Caco-2 (cell line): ENCODE data around the gene CLSTN1. TPM values are rescaled to one million over a fixed set of nuclear protein-coding genes. Genes with fewer than 3 reads are reported as not detected.

ENCODE experiments used
- BruUV-seq: library from RNA; stranded (reverse); fragments of 400-500 nt; replicated peaks from 2 replicates; lab custom pipeline; 2021; lab: Mats Ljungman, UMichigan
- CTCF ChIA-PET: fragments of 300-600 bp; sonication (Branson Sonifier 250); formaldehyde crosslinking; loops from one replicate; lab custom pipeline; 2022; ENCODE audit warnings: antibody characterized with exemption; lab: Charles Lee
- POLR2A ChIA-PET: fragments of 300-600 bp; sonication (Branson Sonifier 250); formaldehyde crosslinking; loops from one replicate; lab custom pipeline; 2022; ENCODE audit warnings: antibody characterized with exemption; lab: Charles Lee
- DNase-seq, 2 experiments: peaks; one replicate each; pipeline versions ENCODE4 v3.0.0 to v3.0.0-alpha.2; 2020 to 2022
- H3K27me3 ChIP-seq: replicated peaks from 2 replicates; pipeline ENCODE4 v1.6.0; 2011; ENCODE audit warnings: low read length; ENCODE audit not compliant: control insufficient read depth, insufficient read depth
- H3K36me3 ChIP-seq: 2 replicates; pipeline ENCODE4 v1.5.1; 2011; ENCODE audit warnings: low read length; ENCODE audit not compliant: control insufficient read depth, insufficient read depth
- H3K4me1 ChIP-seq: fragments of 250-450 bp; sonication (Bioruptor Pico); 2 replicates; pipeline ENCODE4 v1.5.1; 2020; ENCODE audit warnings: mild to moderate bottlenecking
- H3K4me3 ChIP-seq: 2 replicates; pipeline ENCODE4 v1.5.1; 2011; ENCODE audit warnings: low read depth, mild to moderate bottlenecking, control low read depth, low read length
- H3K9me3 ChIP-seq: fragments of 250-450 bp; sonication (Bioruptor Pico); 2 replicates; pipeline ENCODE4 v1.5.1; 2020; ENCODE audit warnings: mild to moderate bottlenecking, moderate library complexity
- H3K27ac Mint-ChIP-seq: one replicate; pipeline ENCODE4 v1.8.0; 2022; ENCODE audit warnings: mixed read lengths; ENCODE audit not compliant: unreplicated experiment
- H3K27me3 Mint-ChIP-seq: one replicate; pipeline ENCODE4 v1.8.0; 2022; ENCODE audit warnings: mixed read lengths; ENCODE audit not compliant: insufficient read depth, unreplicated experiment
- H3K36me3 Mint-ChIP-seq: one replicate; pipeline ENCODE4 v1.8.0; 2022; ENCODE audit warnings: mild to moderate bottlenecking, mixed read lengths; ENCODE audit not compliant: insufficient read depth, unreplicated experiment
- H3K4me1 Mint-ChIP-seq: one replicate; pipeline ENCODE4 v1.8.0; 2022; ENCODE audit warnings: low read depth, mixed read lengths; ENCODE audit not compliant: unreplicated experiment
- H3K4me3 Mint-ChIP-seq: one replicate; pipeline ENCODE4 v1.8.0; 2022; ENCODE audit warnings: mild to moderate bottlenecking, moderate library complexity, mixed read lengths; ENCODE audit not compliant: unreplicated experiment
- H3K9me3 Mint-ChIP-seq: one replicate; pipeline ENCODE4 v1.8.0; 2022; ENCODE audit warnings: mixed read lengths; ENCODE audit not compliant: unreplicated experiment
- CTCF ChIP-seq, 2 experiments: fragments of 200-600 bp in 1 of 2; IDR thresholded peaks; 1 replicate in 1 of 2; 2 replicates in 1 of 2; pipeline versions ENCODE4 v1.5.1 to v1.8.0; 2011 to 2022; ENCODE audit warnings: antibody characterized with exemption in 1 of 2, control low read depth in 1 of 2, inconsistent platforms in 1 of 2, low read depth in 1 of 2, low read length in 1 of 2, mild to moderate bottlenecking in 1 of 2, moderate library complexity in 1 of 2; ENCODE audit not compliant: insufficient read depth in 1 of 2, severe bottlenecking in 1 of 2, unreplicated experiment in 1 of 2
- intact Hi-C: fragments of 100-400 bp; cut with micrococcal nuclease; formaldehyde crosslinking; loops from one replicate; pipeline ENCODE4 v1.10.0; 2022; ENCODE audit not compliant: unreplicated experiment
- total RNA-seq: library from RNA; stranded (reverse); gene quantifications from 2 replicates; pipeline ENCODE4 v1.2.3, GENCODE V29; 2022

CLSTN1 gene
- total RNA-seq, 1 experiment from 2014 or later: 102 TPM

DNA sequence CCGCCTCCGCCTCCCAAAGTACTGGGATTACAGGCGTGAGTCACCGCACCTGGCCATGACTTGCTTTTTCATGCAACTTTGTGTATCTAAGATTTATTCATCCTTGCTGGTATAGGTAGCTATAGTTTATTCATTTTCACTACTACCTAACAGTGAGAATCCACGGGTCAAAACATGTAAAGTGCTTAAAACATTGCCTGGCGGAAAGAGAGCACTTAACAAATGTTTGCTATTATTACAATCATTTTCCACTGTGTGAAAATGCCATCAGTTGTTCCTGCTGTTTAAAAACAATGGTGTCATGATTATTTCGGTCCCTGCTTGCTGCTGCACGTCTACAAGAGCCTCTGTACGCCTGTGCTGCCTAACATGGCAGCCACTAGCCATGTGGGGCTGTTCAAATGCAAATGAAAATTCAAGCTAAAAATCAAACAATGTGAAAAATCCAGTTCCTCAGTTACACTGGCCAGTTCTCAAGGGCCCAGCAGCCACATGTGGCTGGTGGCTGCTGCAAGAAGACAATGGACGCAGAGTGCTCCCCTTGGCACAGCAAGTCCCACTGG is 65.1 kb downstream of the CLSTN1 start:
- H3K36me3 ChIP-seq: no peaks in the 10 kb centered on the region; the same call in 1 of the 2 replicates
- H3K27me3 ChIP-seq: no peaks in the 10 kb centered on the region
- Mint-ChIP-seq H3K27me3 (no peaks in the 10 kb centered on the region), H3K36me3 (peaks cover 8% of the 10 kb centered on the region), H3K27ac (no peak overlapping the region), H3K9me3 (no peaks in the 10 kb centered on the region), H3K4me3 (no peak overlapping the region), H3K4me1 (peaks cover 7% of the 10 kb centered on the region)
- no peaks in the 10 kb centered on the region for H3K4me1 ChIP-seq
- ChIA-PET CTCF (no interaction called here), POLR2A (no interaction called here)
- no peak overlapping the region for H3K4me3 ChIP-seq
- BruUV-seq: no TSS peak
- no peaks in the 10 kb centered on the region for H3K9me3 ChIP-seq
- no peak for TF ChIP-seq CTCF (IDR thresholded peaks at IDR 0.05; ENCODE audit: insufficient read depth in 1 of 2, low read depth in 1 of 2, low read length in 1 of 2, severe bottlenecking in 1 of 2, unreplicated experiment in 1 of 2)
- DNase-seq: no peak
- intact Hi-C loops: no loop called here

DNA sequence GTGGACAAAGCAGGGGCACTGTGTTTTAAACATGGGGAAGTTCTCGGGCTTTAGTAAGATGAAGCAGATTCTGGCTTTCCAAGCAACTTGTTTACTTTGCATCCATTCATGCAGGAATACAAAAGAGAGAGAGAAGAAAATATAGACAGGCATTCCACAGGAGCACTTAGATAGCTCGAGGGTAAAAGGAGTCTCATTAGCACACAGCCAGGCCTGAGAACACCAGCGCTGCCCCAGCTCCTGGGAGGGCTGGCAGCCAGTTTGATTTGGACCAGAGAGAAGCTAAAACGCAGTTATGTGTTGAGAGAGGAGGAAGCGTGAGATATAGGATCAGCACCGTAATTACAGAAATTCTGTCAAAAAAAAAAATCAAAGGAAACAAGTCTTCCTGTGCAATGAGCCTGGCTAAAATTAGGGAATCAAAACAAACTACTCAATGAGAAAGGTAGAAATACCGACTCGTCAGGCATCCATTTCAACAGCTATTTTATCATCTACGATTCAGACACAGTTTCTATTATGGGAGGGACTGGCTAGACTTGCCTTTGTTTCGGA is 68.2 kb downstream of the CLSTN1 start:
- no peak overlapping the region for H3K27ac Mint-ChIP-seq
- BruUV-seq: no TSS peak
- Histone ChIP-seq H3K4me1 (no peaks in the 10 kb centered on the region), H3K27me3 (no peaks in the 10 kb centered on the region), H3K4me3 (no peak overlapping the region), H3K36me3 (no peaks in the 10 kb centered on the region; the same call in 1 of the 2 replicates), H3K9me3 (no peaks in the 10 kb centered on the region)
- H3K27me3 Mint-ChIP-seq: no peaks in the 10 kb centered on the region
- no peak for DNase-seq
- POLR2A ChIA-PET: no interaction called here
- CTCF ChIA-PET: no interaction called here
- H3K36me3 Mint-ChIP-seq: peaks cover 21% of the 10 kb centered on the region
- H3K4me1 Mint-ChIP-seq: peaks cover 7% of the 10 kb centered on the region
- H3K9me3 Mint-ChIP-seq: no peaks in the 10 kb centered on the region
- no peak for TF ChIP-seq CTCF (IDR thresholded peaks at IDR 0.05; ENCODE audit: insufficient read depth in 1 of 2, low read depth in 1 of 2, low read length in 1 of 2, severe bottlenecking in 1 of 2, unreplicated experiment in 1 of 2)
- no peak overlapping the region for H3K4me3 Mint-ChIP-seq
- intact Hi-C loops: no loop called here

DNA sequence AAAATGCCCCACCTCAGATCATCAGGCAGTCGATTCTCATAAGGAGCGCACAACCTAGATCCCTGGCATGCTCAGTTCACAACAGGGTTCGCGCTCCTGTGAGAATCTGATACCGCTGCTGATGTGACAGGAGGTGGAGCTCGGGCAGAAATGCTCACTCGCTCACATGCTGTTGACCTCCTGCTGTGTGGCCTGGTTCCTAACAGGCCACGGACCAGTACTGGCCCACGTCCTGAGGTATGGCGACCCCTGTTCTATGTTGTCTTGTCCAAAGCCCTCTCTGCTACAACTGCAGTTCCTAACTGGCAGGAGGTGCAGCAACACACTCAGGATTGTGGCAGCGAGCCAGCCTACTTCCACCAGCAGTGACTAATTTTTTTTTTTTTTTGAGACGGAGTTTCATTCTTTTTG is 70.6 kb downstream of the CLSTN1 start:
- peaks cover 32% of the 10 kb centered on the region for H3K36me3 Mint-ChIP-seq
- no TSS peak for BruUV-seq
- DNase-seq: no peak
- TF ChIP-seq CTCF (IDR thresholded peaks at IDR 0.05; ENCODE audit: insufficient read depth in 1 of 2, low read depth in 1 of 2, low read length in 1 of 2, severe bottlenecking in 1 of 2, unreplicated experiment in 1 of 2): no peak
- no peaks in the 10 kb centered on the region for H3K27me3 Mint-ChIP-seq
- ChIA-PET POLR2A (no interaction called here), CTCF (no interaction called here)
- H3K4me3 Mint-ChIP-seq: no peak overlapping the region
- no peak overlapping the region for H3K4me3 ChIP-seq
- no peaks in the 10 kb centered on the region for H3K27me3 ChIP-seq
- H3K9me3 ChIP-seq: no peaks in the 10 kb centered on the region
- H3K9me3 Mint-ChIP-seq: no peaks in the 10 kb centered on the region
- peaks cover 7% of the 10 kb centered on the region for H3K4me1 Mint-ChIP-seq
- intact Hi-C loops: no loop called here
- no peaks in the 10 kb centered on the region for H3K4me1 ChIP-seq
- H3K36me3 ChIP-seq: no peaks in the 10 kb centered on the region; the same call in 1 of the 2 replicates
- H3K27ac Mint-ChIP-seq: no peak overlapping the region
